Activated CD4-positive, alpha-beta T cell treated with anti-CD3 and anti-CD28 coated beads for 4 hours (primary cell): ENCODE data around the gene CUL3.

Experiments
- DNase-seq, 2 donors: peaks; one replicate each; pipeline ENCODE4 v3.0.0-alpha.2; 2020

CUL3 gene

GRCh38 chr2:224579411-224579810 lies 5.8 kb downstream of the CUL3 start:
- DNase-seq, result no peak

- DNase-seq, result no peak
These were observed 7.6 kb downstream of the CUL3 start for GRCh38 chr2:224577541-224577940.

- no peak for DNase-seq
These were observed 9.0 kb downstream of the CUL3 start for GRCh38 chr2:224576088-224576715.

- DNase-seq, result no peak
These were observed 10.6 kb downstream of the CUL3 start for GRCh38 chr2:224574423-224575084.

- DNase-seq, result no peak
These were observed 11.4 kb downstream of the CUL3 start for GRCh38 chr2:224573724-224574123.

- DNase-seq, result no peak
These were observed 12.8 kb downstream of the CUL3 start for GRCh38 chr2:224572338-224572737.

GRCh38 chr2:224570328-224570993 lies 14.7 kb downstream of the CUL3 start:
- DNase-seq, result no peak

- no peak for DNase-seq
These were observed 15.5 kb downstream of the CUL3 start for GRCh38 chr2:224569654-224570053.

- DNase-seq, result no peak
These were observed 19.6 kb downstream of the CUL3 start for GRCh38 chr2:224565452-224566035.

GRCh38 chr2:224563537-224563936 lies 21.6 kb downstream of the CUL3 start:
- no peak for DNase-seq

- no peak for DNase-seq
These were observed 22.3 kb downstream of the CUL3 start for GRCh38 chr2:224562831-224563230.

GRCh38 chr2:224561234-224562005 lies 23.7 kb downstream of the CUL3 start:
- DNase-seq, result no peak

- DNase-seq, result no peak
These were observed 24.6 kb downstream of the CUL3 start for GRCh38 chr2:224560549-224560948.

- DNase-seq, result no peak
These were observed 27.6 kb downstream of the CUL3 start for GRCh38 chr2:224557610-224558009.

GRCh38 chr2:224556381-224556780 lies 28.8 kb downstream of the CUL3 start:
- DNase-seq, result no peak

- DNase-seq, result no peak
These were observed 29.3 kb downstream of the CUL3 start for GRCh38 chr2:224555823-224556366.

- DNase-seq, result no peak
These were observed 32.4 kb downstream of the CUL3 start for GRCh38 chr2:224552771-224553170.

GRCh38 chr2:224551693-224552092 lies 33.5 kb downstream of the CUL3 start:
- DNase-seq, result no peak

- DNase-seq, result no peak
These were observed 38.2 kb downstream of the CUL3 start for GRCh38 chr2:224546926-224547325.

GRCh38 chr2:224545884-224546644 lies 39.1 kb downstream of the CUL3 start:
- no peak for DNase-seq

GRCh38 chr2:224543939-224544338 lies 41.2 kb downstream of the CUL3 start:
- no peak for DNase-seq

GRCh38 chr2:224538561-224539138 lies 46.5 kb downstream of the CUL3 start:
- DNase-seq, result no peak
